ENCODE results near the gene GATAD2A.

GATAD2A gene

DNA sequence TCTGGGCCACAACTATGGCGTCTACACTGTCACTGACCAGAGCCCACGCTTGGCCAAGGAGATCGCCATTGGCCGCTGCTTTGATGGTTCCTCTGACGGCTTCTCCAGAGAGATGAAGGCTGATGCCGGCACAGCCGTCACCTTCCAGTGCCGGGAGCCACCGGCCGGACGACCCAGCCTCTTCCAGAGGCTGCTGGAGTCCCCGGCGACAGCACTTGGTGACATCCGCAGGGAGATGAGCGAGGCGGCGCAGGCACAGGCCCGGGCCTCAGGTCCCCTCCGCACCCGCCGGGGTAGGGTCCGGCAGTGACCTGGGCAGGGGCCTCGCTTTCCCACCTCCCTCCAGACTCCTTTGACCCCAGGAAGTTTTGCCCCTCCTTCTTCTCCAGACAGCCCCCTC is 140.2 kb downstream of the GATAD2A start:
- H3K4me1 Mint-ChIP-seq, result peaks cover 15% of the 10 kb centered on the region
- no peak overlapping the region for H3K27ac Mint-ChIP-seq
- H3K36me3 Mint-ChIP-seq, result no peaks in the 10 kb centered on the region
- no peaks in the 10 kb centered on the region for H3K9me3 Mint-ChIP-seq
- H3K4me3 Mint-ChIP-seq, result no peak overlapping the region
- DNase-seq, result no peak
- H3K27me3 Mint-ChIP-seq, result peaks cover 44% of the 10 kb centered on the region
- CTCF ChIA-PET, result no interaction called here

- no peak overlapping the region for H3K27ac Mint-ChIP-seq
- no peaks in the 10 kb centered on the region for H3K36me3 Mint-ChIP-seq
- H3K9me3 Mint-ChIP-seq, result no peaks in the 10 kb centered on the region
- peaks cover 35% of the 10 kb centered on the region for H3K27me3 Mint-ChIP-seq
- H3K4me1 Mint-ChIP-seq, result peaks cover 8% of the 10 kb centered on the region
- CTCF ChIA-PET, result no interaction called here
- no peak for DNase-seq
- H3K4me3 Mint-ChIP-seq, result no peak overlapping the region
Measured at GRCh38 chr19:19546751-19547162, 141.3 kb downstream of the GATAD2A start.

DNA sequence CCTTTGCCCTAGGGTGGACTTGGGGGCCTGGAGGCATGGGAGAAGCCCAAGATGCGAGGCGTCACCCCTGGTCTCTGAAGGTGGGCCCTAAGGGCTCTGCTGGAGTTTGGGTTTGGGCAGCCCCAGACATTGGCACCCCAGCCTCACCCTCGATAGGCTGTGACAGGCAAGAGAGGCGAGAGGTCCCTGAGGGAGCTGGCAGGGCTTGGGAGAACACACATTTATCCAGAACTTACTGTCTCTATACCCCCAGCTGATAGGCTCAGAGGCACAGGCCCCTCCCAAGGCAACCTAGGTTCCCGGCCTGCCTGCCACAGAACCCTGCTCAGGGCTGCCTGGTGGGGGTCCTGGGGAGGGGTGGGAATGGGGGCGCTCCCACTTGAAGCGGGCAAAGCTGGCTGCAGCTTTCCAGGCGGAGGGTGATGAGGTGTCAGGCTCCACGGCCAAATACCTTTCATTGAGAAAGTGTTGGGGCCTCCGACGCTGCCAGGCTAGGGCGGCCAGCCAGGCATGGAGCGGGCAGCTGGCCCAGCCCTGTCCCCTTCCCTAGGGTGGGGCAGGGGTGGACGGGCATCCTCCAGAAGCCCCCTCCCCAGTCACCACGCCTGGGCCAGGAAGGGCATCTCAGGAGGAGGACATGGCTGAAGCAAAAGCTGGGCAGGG is 142.3 kb downstream of the GATAD2A start:
- Mint-ChIP-seq H3K4me1 (no peaks in the 10 kb centered on the region), H3K36me3 (no peaks in the 10 kb centered on the region), H3K9me3 (no peaks in the 10 kb centered on the region), H3K27me3 (peaks cover 28% of the 10 kb centered on the region), H3K27ac (no peak overlapping the region), H3K4me3 (no peak overlapping the region)
- DNase-seq, result no peak
- CTCF ChIA-PET, result interaction anchor here (1.4 to 1.7 kb wide), 2 partner anchors 32 to 96 kb away, joined by 3 read pairs; partner anchors contain the start of genes GMIP, NDUFA13 and TSSK6

DNA sequence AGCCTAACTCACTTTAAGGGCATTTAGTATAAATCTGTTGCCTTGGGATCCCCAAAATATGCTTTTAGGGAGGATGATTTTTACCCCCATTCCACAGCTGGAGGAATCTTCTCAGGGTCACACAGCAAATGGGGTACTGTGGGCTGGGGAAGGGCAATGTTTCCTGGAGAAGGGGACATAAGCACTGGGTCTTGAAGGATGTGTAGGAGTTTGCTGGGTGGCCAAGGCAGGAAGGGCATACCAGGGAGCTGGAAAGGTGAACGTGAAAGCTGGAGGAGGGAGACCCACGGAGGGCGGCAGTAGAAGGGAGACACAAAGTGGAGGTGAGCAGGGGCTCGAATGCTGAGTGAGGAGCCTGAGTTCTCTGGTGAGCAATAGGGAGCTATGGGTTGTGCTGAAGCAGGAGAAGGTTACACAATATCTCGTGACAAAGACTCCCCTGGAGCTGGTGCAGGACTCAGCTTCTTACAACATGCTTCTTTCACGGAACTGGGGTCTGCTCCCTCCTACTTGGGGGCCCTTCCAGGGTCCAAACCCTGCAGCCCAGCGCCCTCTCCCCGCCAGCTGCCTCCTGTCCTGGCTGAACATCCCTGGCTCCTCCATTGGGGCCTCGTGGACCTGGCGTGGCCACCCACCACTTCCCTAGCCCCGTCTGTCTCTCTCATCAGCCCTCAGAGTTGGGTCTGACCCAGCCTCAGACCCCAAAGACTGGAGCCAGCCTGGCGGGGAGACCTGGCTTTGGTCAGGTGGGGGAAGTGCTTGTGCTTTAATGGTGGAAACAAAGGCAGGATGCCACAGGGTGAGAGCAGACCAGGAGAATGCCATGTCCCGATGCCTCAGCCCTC is 143.7 kb downstream of the GATAD2A start:
- no peak for DNase-seq
- CTCF ChIA-PET, result interaction anchor here (1.1 to 1.7 kb wide), 4 partner anchors 9 to 94 kb away, joined by 3 to 6 read pairs (median 3); partner anchors contain the start of genes GMIP, NDUFA13 and TSSK6
- no peak overlapping the region for H3K27ac Mint-ChIP-seq
- no peaks in the 10 kb centered on the region for H3K9me3 Mint-ChIP-seq
- peaks cover 20% of the 10 kb centered on the region for H3K27me3 Mint-ChIP-seq
- no peaks in the 10 kb centered on the region for H3K36me3 Mint-ChIP-seq
- no peak overlapping the region for H3K4me3 Mint-ChIP-seq
- peaks cover 6% of the 10 kb centered on the region for H3K4me1 Mint-ChIP-seq

GRCh38 chr19:19549804-19550464 is 144.5 kb downstream of the GATAD2A start:
- Mint-ChIP-seq H3K4me3 (no peak overlapping the region), H3K4me1 (peaks cover 9% of the 10 kb centered on the region), H3K36me3 (no peaks in the 10 kb centered on the region), H3K27me3 (peaks cover 20% of the 10 kb centered on the region), H3K27ac (no peak overlapping the region), H3K9me3 (no peaks in the 10 kb centered on the region)
- CTCF ChIA-PET, result interaction anchor here (1.1 kb wide), 1 partner anchor 8 kb away, joined by 3 read pairs; no protein-coding TSS in a partner anchor
- no peak for DNase-seq

GRCh38 chr19:19550485-19550929 is 145.0 kb downstream of the GATAD2A start:
- DNase-seq, result no peak
- no peak overlapping the region for H3K4me3 Mint-ChIP-seq

GRCh38 chr19:19550972-19551852 is 145.7 kb downstream of the GATAD2A start:
- DNase-seq, result no peak
- H3K4me1 Mint-ChIP-seq, result peaks cover 9% of the 10 kb centered on the region
- no peaks in the 10 kb centered on the region for H3K9me3 Mint-ChIP-seq
- H3K36me3 Mint-ChIP-seq, result no peaks in the 10 kb centered on the region
- CTCF ChIA-PET, result interaction anchor here (0.7 to 5.9 kb wide), 5 partner anchors 10 to 93 kb away, joined by 3 to 32 read pairs (median 4); no protein-coding TSS in a partner anchor
- no peak overlapping the region for H3K27ac Mint-ChIP-seq
- H3K27me3 Mint-ChIP-seq, result peaks cover 20% of the 10 kb centered on the region
- H3K4me3 Mint-ChIP-seq, result no peak overlapping the region

More at GRCh38 chr19:19550485-19550929, 145.0 kb downstream of the GATAD2A start:
- H3K4me1 Mint-ChIP-seq, result peaks cover 9% of the 10 kb centered on the region
- H3K9me3 Mint-ChIP-seq, result no peaks in the 10 kb centered on the region
- H3K27ac Mint-ChIP-seq, result no peak overlapping the region
- H3K27me3 Mint-ChIP-seq, result peaks cover 20% of the 10 kb centered on the region
- CTCF ChIA-PET, result interaction anchor here (1.4 to 5.9 kb wide), 2 partner anchors 19 to 62 kb away, joined by 4 to 32 read pairs; no protein-coding TSS in a partner anchor
- H3K36me3 Mint-ChIP-seq, result no peaks in the 10 kb centered on the region

- CTCF ChIA-PET, result interaction anchor here (0.7 to 5.9 kb wide), 6 partner anchors 9 to 92 kb away, joined by 3 to 32 read pairs (median 4); no protein-coding TSS in a partner anchor
- H3K27me3 Mint-ChIP-seq, result peaks cover 20% of the 10 kb centered on the region
- no peak overlapping the region for H3K4me3 Mint-ChIP-seq
- DNase-seq, result no peak
- H3K4me1 Mint-ChIP-seq, result peaks cover 9% of the 10 kb centered on the region
- H3K27ac Mint-ChIP-seq, result no peak overlapping the region
- no peaks in the 10 kb centered on the region for H3K9me3 Mint-ChIP-seq
- no peaks in the 10 kb centered on the region for H3K36me3 Mint-ChIP-seq
Measured at GRCh38 chr19:19551853-19552192, 146.3 kb downstream of the GATAD2A start.

DNA sequence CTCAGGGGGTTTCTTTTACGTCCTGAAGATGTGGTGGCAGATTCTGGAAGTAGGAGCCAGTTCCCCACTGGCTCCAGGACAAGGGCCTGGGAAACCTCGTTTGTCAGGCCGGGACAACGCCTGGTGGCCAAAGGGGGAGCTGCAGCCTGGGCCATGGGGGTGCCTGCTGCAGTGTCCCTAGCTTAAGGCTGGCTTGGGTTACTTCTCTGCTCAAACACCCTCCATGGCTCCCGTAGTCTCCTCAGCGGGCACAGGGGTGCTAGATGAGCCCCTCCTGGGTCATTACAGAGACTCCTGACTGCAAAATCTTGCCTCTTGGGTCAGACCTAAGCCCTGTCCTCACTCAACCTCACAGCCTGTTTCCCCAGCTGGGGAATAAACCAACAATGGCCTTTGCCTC is 147.3 kb downstream of the GATAD2A start:
- Mint-ChIP-seq H3K27me3 (peaks cover 14% of the 10 kb centered on the region), H3K9me3 (no peaks in the 10 kb centered on the region), H3K27ac (no peak overlapping the region), H3K4me3 (no peak overlapping the region), H3K36me3 (no peaks in the 10 kb centered on the region), H3K4me1 (peaks cover 9% of the 10 kb centered on the region)
- peak; percentile 39 for DNase-seq
- CTCF ChIA-PET, result interaction anchor here (1.0 to 5.9 kb wide), 7 partner anchors 8 to 91 kb away, joined by 3 to 32 read pairs (median 4); partner anchors contain the start of gene GMIP

GRCh38 chr19:19553670-19554069 is 148.2 kb downstream of the GATAD2A start:
- peaks cover 12% of the 10 kb centered on the region for H3K4me1 Mint-ChIP-seq
- no peak overlapping the region for H3K4me3 Mint-ChIP-seq
- no peaks in the 10 kb centered on the region for H3K9me3 Mint-ChIP-seq
- peaks cover 4% of the 10 kb centered on the region for H3K36me3 Mint-ChIP-seq
- CTCF ChIA-PET, result interaction anchor here (0.7 to 5.9 kb wide), 16 partner anchors 11 to 181 kb away, joined by 3 to 32 read pairs (median 6); partner anchors contain the start of gene GMIP
- no peak overlapping the region for H3K27ac Mint-ChIP-seq
- no peak for DNase-seq
- peaks cover 14% of the 10 kb centered on the region for H3K27me3 Mint-ChIP-seq

- peaks cover 8% of the 10 kb centered on the region for H3K27me3 Mint-ChIP-seq
- H3K27ac Mint-ChIP-seq, result peak overlapping the region; percentile 52
- no peak overlapping the region for H3K4me3 Mint-ChIP-seq
- H3K4me1 Mint-ChIP-seq, result peaks cover 19% of the 10 kb centered on the region
- H3K36me3 Mint-ChIP-seq, result peaks cover 10% of the 10 kb centered on the region
- H3K9me3 Mint-ChIP-seq, result no peaks in the 10 kb centered on the region
- CTCF ChIA-PET, result interaction anchor here (0.7 to 5.9 kb wide), 23 partner anchors 9 to 181 kb away, joined by 3 to 32 read pairs (median 4); no protein-coding TSS in a partner anchor
- peak; percentile 68 for DNase-seq
Measured at GRCh38 chr19:19554074-19555023, 148.9 kb downstream of the GATAD2A start.

DNA sequence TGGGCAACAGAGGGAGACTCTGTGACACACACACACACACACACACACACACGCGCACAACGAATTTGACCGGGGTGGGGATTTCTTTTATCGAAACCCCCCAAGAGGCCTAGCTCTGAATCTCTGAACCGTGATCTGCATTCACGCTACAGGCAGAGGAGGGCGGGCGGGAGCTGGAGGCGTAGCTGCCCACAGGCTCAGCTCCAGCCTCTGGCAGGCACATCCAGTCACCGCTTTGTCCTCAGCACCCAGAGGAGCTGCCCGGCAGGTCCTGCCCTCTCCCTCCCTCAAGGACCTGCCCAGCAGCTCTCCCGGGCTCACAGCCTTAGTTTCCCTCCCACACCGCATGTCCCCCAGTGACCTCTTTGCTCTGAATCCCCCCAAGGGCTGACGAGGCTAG is 152.6 kb downstream of the GATAD2A start:
- no peaks in the 10 kb centered on the region for H3K27me3 Mint-ChIP-seq
- H3K4me3 Mint-ChIP-seq, result no peak overlapping the region
- peak overlapping the region; percentile 28 for H3K27ac Mint-ChIP-seq
- CTCF ChIA-PET, result interaction anchor here (0.9 to 1.2 kb wide), 4 partner anchors 9 to 86 kb away, joined by 3 to 4 read pairs (median 4); partner anchors contain the start of gene GMIP
- H3K9me3 Mint-ChIP-seq, result no peaks in the 10 kb centered on the region
- peaks cover 33% of the 10 kb centered on the region for H3K36me3 Mint-ChIP-seq
- no peak for DNase-seq
- peaks cover 47% of the 10 kb centered on the region for H3K4me1 Mint-ChIP-seq
